Medulla oblongata (tissue), 1 donor: ENCODE measurements around the gene GRM5.

Source experiments
- DNase-seq: peaks from one replicate; pipeline ENCODE4 v3.0.0-alpha.2; 2015; ENCODE audit errors: extremely low spot score

GRM5 gene

DNA sequence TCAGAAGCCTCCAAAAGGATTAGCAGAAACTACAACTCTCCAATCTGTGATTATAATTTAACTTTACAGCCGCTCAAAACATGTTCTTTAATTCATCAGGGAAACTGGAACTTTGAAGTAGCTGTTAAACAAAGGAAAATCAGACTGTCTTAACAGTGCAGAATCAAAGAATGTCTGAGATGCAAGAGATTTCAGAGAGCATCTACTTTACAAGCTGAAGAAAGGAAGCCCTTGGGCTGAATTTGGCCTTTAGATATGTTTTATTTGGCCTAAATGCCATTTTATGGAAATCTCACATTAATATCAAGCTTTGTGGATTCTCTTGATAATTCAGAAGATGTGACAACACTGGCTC, 446.7 kb downstream of the GRM5 start:
- DNase-seq: no peak

DNA sequence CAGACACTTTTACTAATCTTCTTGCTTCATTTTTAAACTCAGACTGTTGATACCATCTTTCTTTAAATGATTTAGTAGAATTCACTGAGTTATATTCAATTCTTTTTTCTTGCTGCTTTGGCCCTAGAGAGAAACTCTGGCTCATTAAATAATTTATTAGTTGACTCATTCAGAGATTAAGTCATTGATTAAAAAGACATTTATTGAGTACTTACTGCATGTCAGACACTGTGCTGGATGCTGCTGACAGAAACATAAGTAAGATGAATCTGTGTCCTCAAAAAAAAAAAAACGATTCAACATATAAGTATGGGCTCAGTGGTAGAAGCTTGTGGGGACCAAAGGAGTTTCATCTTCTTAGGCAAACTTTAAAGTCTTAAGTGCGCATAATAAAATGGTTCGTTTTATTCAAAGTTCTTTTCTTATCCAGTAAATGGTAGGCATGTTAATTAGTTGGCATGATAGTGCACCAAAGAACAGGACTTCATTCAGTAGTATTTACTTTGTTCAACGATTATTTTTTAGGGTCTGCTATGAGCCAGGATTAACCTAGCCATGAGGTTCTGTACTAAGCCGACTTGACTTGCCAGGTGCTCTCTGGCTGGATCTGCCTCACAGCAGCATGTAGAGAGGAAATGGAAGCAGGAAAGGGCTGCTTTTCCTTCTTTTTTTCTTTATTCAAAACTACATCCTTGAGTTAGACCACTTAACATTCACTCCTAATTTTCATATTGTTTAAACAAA, 447.3 kb downstream of the GRM5 start:
- no peak for DNase-seq

DNA sequence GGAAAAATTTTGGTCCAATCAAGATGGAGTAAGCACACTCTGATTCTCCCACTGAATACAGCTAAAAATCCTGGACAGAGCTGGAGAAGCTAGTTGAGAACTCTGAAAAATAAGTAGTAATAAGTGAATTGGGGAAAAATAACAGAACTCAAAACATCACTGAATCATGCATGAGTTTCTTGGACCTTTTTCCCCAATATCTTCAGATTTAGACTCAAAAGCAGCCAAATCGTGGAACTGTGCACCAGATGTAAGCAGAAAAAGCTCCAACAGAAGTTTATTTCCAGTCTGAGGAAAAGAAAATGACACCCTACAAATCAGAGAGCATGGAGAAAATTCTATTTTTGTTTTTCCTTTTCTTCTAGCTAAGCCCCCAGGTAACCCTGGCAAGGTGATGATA, 448.6 kb downstream of the GRM5 start:
- no peak for DNase-seq

DNA sequence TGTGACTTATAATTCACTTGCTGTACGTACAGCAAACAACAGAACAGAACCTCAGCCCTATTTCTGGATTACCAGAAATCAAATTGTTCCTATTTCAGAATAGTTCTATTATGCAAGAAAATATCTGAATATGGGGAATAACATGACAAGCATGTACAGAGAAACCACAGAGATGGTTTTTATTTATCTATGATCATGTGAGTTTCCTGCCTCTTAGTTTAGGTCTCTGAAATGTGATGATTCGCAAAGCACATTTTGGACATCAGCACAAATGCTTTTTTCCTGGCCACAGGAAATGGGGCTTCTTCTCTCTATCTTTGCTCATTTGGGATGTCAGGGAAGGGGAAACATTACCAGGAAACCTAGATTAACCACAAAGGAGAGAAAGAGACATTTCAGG, 461.5 kb downstream of the GRM5 start:
- DNase-seq: no peak

DNA sequence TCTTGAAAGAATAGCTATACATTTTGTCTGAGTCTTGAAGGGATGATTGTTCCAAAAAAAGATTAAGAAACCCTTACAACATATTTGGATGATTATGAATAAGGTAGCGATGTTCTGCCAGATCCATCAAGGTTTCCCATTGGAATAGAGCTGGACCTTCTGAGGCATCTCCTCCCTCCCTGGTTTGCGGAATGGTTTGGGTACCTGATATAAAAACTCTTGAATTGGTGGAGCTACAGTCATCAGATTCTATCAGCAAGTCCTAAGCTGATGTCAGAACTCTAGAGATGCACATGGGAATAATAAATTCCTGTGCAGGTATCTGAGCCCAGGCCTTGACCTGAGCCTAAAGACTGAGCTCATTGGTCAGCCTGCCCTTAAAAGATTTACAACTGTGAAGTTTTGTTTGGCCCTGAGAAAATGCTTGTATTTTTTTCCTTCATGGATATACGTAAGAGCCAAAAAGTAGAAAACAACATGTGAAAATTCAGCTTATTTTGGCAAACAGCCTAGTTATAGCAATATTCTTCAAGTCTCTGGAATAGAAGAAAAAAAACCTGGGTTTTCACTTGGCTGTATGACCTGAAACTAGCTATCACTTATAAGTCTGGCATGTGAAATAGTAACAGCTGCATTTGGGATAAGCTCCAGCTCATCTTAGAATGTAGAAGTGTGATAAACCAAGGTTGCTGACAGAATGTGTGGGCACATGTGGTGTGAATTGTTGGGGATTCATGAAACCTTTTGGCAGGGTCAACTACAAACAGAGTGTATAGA, 462.5 kb downstream of the GRM5 start:
- DNase-seq: no peak

DNA sequence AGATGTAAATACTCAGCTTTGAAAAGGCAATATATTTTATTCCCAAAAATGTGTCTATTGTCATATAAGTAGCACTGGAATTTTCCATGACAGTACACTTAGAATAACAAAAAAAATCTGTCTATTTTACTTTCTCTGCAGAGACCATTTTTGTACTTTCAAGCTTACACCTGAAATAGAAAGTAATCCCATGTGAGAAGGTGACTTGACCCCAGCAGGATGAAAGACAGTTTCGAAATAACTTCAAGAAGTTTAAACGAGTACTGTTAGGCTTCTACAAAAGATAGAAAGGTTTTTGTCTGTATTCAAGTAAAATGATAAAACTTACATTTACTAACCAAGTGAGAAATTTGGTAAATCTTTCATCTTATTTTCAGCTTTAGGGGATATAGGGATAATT, 468.4 kb downstream of the GRM5 start:
- DNase-seq: no peak

DNA sequence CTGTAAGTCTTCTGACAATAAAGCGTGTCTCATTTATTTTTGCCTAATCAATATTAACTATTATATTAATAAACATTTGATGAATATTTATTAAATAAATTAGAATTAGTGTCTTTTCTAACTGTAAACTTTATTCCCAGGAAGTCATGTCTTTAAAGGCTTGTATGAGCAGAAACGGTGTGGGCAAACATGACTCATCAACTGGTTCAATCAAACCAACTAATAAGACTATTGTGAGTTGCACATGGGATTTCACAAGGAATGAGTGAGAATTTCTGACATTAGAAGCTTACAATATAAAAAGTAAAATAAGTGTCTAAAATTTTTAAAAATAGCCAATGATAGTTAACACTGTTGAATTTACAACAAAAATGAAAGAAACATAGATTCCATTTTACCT, 469.0 kb downstream of the GRM5 start:
- DNase-seq: no peak

DNA sequence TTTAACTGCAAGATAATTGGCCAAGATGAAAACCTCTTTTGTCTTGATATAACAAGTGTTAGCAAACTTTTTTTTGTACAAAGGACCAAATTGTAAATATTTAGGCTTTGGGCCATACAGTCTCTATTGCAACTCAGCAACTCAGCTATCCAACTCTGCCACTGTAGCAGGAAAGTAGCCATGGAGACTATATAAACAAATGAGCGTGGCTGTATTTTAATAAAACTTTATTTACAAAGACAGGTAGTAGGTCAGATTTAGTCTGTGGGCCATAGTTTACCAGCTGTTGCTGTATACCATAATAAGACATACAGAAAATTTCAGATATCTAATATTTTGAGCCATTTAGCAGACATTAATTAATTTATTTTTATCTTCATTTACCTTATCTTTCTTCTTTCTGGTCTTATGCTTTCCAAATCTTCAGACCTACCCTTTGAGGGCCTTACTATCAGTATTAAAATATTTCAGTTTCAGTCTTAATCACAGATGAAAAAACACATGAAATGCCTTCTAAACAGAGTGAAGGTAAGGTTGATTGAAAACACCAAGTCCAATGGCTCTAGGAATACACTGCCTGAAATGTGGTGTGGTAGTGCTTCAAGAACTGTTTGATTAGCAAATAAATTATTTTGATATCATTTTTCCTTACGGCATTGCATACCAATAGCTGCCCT, 471.4 kb downstream of the GRM5 start:
- no peak for DNase-seq

DNA sequence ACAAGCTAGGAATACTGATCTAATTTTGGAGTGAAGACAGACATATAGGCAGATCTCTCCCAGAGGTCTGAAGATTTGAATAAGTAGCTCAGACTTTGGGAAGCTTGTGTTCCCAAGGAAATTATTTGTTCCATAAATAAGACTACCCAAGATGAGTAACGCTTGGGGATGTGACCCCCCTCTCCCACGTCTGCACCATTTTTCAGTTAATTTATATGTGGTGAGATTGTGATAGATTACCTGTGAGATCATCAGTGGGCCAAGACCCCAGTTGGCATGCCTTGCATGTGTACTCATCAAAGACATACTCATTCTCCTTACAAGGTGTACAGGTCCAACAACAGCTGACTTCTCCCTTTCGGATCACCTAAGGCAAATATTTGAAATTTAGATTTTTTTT, 475.4 kb downstream of the GRM5 start:
- DNase-seq: no peak

DNA sequence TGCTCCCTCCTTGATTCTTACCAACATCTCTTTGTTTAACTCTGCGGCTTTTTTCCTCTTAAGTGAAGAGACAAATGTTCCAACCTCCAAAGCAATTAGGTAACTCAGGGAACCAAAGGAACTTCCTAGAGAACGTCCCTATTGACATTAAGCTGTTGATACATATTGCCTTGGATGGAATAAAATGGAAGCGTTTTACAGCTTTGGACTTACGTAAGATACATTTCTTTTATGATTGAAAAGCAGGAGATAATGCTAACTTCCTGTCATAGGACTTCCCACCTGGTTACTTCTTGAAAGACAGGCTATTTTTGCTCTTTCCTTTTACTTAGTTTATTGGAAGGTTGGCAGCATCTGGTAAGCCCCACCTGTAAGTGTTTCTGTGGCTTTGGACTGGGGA, 482.5 kb downstream of the GRM5 start:
- DNase-seq: no peak

DNA sequence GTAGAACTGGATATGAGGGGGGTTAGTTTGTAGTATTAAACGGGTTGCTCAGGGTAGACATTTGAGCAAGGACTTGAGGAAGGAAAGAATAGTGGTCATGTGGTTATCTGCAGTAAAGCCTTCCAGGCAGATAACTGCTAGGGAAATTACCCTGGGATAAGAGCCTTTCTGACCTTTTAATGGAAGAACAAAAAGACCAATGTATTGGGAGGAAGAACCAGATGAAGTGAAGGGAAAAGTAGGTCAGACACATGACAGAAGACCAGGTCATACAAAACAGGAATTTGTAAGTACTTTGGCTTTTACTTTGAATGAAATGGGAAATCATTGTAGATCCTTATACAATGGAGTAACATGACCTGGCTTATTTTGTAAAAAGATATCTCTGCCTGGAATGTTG, 486.3 kb downstream of the GRM5 start:
- no peak for DNase-seq

DNA sequence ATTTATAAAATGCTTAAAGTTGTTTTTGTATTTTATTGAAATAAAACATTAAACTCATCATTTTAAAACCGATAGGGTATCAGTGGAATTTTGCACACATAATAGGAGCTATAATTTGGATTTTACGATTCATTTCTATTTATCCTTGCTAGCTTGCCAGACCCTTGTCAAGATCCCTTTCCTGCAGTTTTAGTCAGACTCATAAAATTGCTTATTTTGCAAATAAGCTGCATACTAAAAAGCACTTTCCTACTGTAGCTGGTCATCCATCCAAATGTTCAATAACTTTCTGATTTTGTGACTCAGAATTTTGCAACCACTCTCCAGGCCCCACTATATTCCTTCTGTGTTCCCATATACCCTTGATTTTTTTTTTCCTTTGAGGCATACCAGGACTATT, 489.0 kb downstream of the GRM5 start:
- no peak for DNase-seq

DNA sequence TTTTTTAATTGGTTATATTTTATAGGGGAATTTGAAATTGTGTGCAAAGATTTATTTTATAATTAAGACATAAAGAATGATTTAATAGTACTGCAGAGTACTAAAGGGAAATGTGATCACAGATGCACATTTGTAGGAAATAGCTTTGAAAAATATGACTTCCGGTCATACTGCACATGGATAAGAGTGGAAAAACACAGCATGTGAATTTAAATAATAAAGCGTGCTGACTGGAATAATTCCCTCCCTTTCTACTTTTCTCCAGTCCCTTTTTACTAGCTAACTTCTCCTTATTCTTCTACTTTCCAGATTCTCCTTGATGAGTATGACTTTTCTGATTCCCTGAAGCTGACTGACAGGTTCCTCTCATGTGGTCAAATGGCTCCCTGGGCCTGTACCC, 489.9 kb downstream of the GRM5 start:
- no peak for DNase-seq

DNA sequence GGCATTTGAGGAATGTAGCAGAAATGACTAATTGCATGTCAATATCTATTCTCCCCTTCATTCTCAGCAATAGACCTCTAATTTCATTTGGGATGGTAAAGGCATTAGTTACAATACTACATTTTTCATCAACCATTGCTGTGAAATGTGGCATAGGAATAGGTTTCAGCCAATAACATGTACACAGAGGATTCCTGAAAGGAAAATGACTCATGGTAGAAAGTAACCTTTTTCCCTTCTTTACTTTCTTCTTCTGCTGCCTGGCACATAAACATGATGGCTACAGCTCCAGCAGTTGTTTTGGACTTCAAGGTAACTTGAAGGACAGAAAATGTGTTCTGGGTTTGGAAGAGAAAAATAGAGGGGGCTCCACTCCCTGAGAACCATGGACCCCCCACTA, 496.4 kb downstream of the GRM5 start:
- no peak for DNase-seq

DNA sequence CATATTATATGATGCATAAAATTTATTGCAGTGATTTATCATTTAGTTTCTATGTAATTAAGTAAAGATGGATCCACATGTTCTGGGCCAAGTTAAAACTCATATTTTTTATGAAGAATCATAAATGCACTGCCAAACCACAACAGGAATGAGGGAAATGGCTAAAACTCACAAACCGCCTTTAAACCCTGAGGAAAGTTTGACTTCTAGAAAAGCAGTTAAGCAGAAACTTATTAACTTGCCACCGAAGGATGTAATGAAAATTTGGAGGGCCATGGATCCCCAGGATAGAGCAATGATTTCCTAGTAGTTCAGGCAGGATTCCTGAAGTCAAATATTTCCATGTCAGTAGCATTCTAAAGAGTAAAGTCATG, 510.0 kb downstream of the GRM5 start:
- DNase-seq: no peak

DNA sequence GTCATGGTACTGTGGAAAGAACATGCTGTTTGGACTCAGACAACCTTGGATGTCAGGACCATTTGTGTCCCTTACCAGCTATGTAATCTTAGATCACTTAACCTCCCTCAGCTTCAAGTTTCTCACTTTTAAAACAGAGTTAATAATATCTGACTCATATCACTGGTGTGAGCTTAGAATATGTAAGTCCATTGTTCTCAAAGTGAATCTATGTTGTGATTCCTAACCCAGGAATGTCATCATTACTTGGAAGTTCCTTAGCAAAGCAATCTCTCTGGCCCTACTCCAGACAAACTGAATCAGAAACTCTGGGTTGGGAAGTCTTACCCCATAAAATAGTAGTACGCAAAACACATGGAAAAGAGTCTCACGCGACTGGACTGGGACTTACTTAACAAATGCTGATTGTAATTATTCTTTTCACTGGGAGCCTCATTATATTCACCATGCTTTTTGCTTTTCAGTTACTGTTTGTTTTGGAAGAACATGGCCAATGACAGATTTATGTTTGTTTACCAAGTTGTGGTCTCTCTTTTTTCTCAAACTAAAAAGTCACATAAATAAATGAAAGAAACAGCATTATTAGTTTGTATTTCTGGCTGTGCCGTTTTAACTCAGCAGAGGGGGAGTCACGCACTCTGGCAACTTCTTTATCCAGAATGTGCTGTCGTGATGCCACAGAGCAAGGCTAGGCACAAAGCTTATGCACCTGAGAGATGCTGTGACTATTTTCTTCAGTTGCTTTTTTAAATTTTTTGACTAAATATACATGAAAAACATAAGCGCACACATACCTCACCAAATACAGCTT, 510.6 kb downstream of the GRM5 start:
- DNase-seq: peak; percentile 6

DNA sequence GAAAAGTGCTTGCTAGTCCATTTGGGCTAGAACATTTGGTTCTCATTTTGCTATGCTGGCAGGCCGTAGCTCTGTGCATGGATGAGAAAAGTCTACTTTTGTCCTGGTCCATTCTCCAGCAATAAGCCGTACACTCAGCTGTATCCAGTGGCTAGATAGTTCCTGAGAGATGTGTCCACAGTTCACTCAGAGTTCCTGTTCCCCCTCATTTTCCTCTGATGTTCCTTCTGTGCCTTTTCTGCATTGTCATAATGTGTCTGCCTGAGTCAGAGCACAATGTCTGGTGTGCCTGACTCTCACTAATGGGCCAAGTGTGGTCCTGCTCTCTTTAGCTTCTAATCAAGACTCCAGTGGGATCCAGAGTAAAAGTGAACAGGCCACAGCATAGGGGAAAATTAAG, 512.6 kb downstream of the GRM5 start:
- no peak for DNase-seq

DNA sequence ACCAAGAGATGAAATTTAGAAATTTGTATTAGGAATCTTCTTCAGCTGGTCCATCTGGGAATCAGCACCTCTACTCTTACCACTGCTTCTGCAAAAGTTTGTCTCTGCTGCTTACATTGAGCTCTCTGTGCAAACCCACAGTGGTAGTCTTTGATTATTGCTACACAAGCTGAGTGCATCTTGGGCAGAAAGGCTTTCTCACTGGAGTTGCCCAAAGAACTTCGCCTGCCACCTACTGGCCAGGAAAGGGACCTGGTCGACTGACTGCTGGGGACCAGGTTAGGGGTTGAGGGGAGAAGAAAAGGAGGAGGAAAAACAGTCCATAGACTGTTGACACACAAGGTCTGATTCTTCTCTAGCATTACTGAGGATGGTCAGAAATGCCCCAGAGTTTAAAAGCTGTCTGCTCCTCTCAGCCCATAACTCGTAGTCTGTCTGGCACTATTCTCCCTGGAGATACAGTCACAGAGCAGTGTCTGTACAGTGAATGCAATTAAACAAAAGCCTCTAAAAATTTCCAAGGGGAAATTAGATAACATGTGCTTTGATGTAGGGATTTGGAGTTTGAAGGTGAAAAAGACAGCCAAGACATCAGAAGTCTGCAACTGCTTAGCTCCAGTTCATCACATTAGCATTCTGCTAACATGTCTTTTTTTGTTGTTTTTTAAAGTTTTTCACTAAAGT, 513.3 kb downstream of the GRM5 start:
- DNase-seq: peak; percentile 21

DNA sequence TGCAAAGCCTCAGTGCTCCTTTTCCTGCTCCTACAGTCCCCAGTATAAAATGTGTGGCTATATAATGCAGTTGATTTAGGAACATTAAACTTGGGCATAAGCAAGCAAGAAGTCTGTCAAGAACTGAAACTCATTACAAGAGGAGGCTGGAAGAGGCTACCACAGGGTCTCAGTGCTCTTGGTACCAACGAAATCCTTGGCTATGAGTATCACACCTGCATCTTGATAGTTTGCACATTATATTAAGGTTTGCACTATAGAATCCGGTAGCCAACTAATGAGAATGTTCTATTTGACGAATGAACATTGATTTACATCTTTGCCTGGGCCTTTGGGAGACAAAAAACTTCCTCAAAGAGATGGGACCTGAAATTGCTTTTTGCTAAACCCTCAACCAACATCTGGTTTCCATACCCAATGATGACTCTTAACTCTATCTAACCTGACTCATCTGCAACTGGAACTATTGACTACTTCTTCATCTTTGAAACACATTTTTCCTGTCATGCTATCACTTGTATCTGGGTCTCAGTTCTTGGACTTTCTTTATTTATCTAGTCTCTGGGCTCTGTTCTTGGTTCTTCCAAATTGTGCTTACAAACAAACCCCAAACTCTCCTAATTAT, 521.0 kb downstream of the GRM5 start:
- no peak for DNase-seq

DNA sequence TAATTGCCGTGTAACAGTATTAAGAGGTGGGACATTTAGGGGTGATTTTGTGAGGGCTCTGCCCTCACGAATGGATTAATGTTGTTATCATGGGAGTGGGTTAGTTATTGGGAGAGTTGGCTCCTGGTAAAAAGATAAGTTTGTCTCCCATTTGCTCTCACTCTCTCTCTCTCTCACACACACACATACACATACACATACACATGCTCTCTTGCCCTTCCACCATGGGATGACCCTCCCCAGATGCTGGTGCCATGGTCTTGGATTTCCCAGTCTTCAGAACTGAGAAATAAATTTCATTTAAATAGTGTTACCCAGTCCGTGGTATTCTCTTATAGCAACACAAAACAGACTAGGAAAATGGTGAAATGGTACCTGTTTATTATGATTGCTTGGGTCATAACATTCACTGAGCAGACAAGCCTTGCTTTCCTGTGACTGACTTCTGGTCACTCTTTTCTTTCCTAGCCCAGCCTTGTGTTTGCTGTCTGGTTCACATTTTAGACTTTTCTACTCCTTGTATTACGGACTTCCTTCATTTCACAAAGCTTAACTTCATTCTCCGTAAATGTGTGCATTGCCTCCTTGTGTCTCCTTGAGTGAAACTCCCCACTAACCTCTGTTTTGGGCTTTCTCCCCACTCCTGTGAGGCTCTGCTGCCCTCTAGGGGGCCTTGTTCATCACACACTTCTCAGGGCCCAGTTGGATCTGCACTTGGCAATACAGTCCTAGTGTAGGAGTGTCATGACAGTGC, 521.7 kb downstream of the GRM5 start:
- peak; percentile 91 for DNase-seq
